GM21717 (cell line): ENCODE results near the gene RBM43.
"Not testable (repeated sequence)": the region's sequence is repeated elsewhere in the genome, so short reads cannot be mapped to it uniquely, and the experiment has no call there.

Experiments
- ATAC-seq: cut with Tn5 transposase; IDR thresholded peaks from one replicate; pipeline ENCODE4 v1.9.1; 2021; ENCODE audit warnings: mild to moderate bottlenecking, moderate library complexity; ENCODE audit not compliant: unreplicated experiment

The RBM43 gene

DNA sequence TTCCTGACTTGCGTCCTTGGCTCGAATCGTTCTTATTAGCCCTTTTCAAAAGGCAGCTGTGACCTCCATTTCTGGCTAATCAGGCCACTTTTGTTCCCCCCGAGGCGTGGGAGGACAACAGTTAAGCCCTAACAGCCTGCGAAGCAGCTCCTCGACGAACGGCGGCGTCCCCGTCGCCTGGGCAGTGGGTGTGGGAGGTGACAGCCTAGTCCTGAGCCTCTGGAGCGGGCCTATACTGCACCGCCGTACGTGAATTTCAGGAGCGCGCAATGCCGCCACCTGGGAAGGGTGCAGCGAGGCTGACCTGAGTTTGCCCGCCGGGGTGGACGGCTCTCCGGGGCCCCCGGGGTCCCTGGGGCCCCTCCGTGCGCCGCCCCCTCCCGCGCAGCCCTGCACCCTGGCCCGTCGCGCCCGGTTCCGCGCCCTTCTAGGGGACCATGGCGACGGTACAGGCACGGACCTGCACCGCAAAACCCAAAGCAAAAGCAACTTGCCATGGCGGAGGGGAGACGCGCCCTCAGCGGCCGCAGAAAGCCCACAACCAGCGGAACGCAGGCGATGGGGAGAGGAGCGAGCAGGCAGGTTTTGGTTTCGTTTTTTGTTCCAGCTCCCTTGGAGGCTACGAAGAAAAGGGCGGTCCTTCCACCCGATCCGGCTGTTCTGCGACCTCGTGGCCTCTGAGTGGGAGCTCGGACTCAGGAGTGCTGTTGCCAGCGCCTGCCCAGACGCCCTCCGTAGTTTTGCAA lies at the start of gene RBM43:
Gene RBM43, minus strand, starts transcription at position 633 of the 746 bp plus-strand sequence. Its CDS starts 136 bp downstream, at position 497.
- peak; percentile 96 for ATAC-seq

DNA sequence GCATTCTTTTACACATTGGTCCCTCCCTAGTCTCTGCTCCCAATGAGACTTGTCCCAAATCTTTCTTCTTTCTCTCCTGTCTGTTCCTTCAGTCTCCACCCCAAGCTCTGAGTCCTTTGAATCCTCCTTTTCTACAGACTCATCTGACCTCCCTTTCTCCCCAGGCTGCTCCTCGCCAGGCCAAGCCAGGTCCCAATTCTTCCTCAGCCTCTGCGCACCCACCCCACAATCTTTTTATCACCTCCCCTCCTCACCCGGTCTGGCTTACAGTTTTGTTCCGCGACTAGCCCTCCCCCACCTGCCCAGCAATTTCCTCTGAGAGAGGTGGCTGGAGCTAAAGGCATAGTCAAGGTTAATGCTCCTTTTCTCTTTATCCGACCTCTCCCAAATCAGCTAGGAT lies 48.6 kb upstream of the RBM43 start:
- ATAC-seq, result not testable (repeated sequence)

DNA sequence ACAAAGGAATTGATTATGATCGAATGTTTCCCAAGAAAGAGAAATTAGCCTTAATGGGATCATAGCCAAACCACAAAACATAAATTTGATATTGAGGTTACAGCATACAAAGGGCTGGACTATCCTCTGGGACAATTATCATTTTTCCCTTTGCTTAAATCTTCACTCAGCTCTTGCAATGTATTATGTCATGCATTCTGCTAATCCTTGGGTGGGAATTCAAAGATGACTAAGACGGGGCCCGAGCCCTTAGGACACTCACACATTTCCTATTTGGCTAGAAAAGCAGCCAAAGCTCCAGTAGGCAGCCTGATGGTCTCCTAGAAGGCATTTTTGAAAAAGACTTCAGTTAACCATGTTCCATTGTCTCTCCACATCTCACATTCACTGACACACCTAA lies 45.0 kb upstream of the RBM43 start:
- no peak for ATAC-seq

DNA sequence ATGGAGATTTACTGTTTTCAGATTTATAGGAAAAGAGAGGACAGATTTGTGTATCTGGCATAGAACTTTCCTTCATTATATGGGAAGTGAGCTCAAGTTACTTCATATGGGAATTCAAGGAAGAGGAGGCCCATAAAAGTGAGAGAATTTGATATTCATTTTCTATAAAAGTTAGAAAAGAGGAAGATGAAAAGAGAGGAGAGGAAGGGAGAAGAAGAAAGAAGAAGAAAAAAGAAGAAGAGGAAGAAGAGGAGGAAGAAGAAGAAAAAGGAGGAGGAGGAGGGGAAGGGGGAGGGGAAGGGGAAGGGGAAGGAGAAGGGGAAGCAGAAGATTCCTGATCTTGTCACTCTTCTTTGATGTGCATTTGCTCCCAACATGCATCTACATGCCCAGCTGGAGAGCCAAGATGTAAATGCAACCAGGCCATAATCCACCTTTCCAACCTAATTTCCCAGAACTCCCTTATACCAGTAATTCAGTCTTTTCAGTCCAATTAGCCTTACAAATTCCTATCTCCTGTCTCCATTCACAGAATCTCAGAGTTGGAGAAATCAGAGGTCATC lies 43.5 kb upstream of the RBM43 start:
- no peak for ATAC-seq

DNA sequence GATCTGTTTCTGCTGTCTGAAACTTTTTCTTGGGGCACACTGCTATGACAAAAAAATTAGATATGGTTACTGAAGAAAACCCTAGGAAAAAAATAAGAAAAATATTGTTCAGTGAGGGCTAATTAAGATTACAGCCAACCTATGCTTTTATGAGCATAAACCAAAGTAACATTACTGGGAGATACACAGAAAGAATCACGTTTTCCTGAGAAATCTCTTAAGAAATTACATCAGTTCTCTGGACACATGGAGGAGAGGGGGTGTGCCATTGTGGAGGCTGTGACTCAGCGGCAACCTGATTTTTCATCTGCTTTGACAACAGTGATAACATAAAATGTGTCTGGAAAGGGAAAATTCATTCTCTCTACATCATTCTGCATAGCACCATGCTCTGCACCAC lies 41.2 kb upstream of the RBM43 start:
- no peak for ATAC-seq

DNA sequence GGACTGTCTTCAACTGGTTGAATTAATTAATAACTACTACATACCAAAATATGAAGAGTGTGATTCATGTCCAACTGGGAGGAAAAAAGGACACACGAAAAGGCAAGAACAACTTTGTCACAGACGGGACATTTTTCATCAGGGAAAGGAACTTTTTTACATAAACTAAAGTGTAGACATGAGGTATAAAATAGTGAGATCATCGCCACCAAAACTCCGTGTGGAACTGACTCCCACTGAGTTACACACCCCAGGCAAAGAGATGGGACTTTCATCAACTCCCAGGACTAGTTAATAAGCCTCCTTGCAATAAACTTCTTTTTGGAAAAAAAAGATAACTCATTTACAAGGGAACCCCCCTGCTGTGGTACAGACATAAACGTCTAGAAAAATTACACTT lies 40.7 kb upstream of the RBM43 start:
- ATAC-seq, result no peak

DNA sequence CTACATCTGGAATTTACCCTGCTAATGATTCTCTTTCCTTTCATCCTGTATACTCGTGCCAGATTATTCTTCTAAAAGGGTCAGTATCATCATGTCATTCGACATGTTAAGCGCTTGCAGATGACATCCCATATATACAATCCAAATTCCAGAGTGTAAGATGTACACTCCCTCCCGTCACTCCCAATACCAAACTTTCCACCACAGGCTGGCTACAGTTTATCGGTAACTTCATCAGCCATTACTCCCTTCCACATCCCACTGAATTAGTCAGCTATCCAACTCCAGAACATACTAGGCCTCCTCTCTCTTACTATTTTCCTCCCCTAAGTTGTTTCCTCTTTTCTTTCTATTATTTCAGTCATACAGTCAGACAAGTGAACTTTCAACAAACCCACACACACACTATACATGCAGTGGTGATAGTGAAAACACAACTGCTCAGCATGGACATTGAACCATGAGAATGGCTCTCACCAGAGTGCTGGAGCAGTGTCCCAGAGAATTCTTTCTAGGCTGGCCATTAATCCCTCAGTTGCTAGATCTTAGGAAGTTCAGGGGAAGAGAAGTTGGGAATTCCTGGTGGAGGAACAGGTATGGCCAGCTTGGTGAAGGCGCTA lies 38.4 kb upstream of the RBM43 start:
- peak; percentile 28 for ATAC-seq

DNA sequence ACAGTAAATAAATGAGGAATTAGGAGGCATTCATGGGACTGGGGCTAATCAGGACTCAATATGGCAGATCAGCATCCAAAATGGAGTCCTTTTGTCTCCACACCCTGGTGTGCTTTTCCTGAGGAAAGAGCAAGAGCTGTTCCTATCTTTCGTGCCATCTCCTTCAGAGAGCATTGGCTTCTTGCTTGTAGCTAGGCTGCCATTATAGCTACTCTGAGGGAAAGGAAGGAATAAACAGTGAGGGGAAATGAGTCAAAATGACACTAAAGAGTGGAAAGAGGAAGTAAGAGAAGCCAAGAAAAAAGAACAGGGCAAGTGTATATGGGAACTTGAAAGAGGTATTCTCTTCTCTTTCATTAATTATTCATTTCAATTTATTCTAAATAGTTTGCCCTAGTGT lies 36.2 kb upstream of the RBM43 start:
- peak; percentile 95 for ATAC-seq

DNA sequence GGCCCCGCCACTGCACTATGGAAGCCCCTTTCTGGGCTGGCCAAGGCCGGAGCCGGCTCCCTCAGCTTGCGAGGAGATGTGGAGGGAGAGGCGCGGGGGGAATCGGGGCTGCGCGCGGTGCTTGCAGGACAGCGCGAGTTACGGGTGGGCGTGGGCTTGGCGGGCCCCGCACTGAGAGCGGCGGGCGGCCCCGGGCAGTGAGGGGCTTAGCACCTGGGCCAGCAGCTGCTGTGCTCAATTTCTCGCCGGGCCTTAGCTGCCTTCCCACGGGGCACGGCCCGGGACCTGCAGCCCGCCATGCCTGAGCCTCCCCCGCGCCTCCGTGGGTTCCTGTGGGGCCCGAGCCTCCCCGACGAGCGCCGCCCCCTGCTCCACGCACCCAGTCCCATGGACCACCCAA lies 34.3 kb upstream of the RBM43 start:
- ATAC-seq, result not testable (repeated sequence)

DNA sequence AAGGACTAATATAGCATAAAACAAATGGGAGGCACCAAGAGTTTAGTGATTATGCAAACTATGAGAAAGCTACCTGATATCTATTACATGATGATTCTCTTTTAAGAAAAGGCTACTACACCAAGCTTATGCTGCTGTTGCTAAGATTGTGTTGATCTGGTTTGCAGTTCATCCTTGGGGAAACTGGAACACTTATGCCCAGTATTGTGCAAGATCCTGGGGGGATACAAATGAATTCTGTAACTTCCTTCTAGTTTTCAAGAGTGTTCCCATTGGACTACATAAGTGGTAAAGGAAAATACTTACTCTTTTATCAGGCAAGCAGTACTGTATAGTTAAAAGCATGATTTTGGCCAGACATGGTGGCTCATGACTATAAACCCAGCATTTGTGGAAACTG lies 30.9 kb upstream of the RBM43 start:
- no peak for ATAC-seq

DNA sequence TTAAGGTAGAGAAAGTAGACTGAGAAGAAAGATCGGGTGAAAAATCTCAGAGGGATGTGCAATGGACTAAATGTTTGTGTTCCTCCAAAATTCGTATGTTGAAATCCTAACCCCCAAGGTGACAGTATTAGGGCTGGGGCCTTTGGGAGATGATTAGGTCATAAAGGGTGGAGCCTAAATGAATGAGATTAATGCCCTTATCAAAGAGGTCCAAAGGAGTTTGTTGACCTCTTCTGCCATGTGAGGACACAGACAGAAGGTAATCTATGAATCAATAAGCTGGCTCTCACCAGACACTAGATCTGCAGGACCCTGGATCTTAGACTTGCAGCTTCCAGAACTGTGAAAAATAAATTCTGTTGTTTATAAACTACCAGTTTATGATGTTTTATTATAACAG lies 30.5 kb upstream of the RBM43 start:
- ATAC-seq, result no peak

DNA sequence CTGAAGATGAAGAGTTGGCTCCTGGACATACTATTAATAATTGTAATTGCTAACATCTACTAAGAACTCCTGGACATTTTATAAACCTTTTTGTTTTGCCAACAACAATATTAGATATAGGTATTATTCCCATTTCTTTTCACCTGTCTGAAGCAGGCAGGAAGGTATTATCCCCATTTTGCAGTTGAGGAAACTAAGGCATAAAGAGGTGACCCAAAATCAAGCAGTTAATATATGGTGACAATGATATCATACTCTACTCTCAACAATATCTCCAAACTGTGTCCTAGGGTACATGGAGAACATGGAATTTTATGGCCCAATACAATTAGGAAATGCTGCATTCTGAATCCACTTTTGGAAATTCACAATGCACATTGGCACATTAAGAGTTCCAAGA lies 29.6 kb upstream of the RBM43 start:
- ATAC-seq, result no peak

DNA sequence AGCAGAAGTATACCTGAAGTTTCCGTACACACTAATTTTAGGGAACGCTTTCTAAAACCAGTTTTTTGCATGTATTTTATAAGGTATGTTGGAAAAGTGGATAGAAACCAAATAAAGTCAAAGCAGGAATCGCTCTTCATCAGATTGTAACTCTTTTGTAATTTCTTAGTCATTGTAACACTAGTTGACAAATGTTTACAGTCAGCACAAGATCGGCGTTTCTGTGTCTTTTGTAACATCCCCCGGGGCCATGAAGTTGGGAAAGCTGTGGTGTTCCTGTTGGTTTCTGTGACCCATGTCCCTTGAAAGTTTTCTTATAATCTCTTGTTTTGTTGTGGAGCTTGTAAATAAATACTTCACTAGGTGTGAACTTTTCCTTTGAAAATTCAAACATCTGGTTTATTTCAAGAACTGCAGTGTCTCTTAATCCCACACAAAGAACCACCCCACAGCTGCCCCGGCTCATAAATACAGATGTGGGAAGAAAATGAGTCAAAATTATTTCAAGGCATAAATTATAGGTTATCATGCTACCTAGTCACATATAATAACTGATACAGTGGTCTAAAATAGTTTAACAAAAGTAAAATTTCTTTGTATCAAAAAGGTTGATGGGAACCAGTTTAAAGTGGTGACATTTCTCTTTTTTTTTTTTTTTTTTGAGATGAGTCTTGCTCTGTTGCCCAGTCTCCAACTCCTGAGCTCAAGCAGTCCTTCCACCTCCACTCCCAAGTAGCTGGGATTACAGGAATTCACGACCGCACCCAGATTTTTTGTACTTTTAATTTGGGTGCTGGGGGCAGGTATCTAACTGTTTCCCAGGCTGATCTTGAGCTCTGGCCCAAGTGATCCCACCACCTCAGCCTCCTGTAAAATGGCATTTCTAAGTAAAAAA lies 28.6 kb upstream of the RBM43 start:
- peak; percentile 30 for ATAC-seq

DNA sequence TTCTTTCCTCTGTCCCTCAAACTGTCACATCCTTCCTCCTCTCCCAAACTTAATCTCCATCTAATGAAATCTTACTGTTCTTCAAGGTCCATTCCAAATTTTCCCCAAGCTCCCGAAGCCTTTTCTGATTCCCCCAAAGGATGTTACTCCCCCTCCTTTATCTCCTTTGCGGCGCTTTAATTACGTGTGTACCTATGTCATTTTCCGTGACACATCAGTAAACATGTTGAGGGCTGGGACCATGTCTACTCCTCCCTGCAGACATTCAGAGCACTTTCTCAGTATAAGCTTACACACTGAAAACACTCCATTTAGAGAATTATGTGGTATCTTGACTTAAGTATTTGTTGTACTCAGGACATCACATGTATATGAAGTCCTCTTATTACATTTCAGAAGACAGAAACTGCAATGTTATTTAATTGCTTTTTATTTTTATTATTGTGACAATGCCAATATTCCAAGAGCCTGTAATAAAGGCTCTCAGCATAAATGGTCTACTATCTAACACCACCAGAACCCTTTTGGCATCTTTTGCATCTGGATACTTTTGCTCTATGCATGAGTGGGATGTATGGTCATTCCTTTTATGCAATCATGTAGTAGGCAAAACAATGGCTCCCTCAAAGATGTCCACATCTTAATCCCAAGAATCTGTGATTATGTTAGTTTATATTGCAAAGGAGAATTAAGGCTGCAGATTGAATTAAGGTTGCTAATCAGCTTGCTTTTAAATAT lies 26.0 kb upstream of the RBM43 start:
- no peak for ATAC-seq

DNA sequence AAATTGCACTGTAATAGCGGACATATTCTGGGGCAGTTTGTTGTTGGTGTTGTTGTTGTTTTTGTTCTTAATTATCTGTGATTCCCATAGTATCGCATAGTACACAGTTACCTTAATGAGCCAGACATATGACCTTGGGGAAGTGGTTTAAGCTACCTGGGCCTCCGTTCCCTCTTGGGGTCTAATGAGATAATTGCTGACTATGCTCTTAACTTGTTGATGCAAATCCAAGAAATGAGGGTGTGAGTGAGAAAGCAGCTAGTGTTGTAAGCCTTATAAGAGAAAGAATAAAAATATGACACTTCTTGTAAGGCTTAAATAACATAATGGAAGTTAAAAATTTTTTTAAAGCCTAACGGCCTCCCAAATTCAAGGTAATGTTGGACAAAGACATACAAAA lies 20.7 kb upstream of the RBM43 start:
- no peak for ATAC-seq

DNA sequence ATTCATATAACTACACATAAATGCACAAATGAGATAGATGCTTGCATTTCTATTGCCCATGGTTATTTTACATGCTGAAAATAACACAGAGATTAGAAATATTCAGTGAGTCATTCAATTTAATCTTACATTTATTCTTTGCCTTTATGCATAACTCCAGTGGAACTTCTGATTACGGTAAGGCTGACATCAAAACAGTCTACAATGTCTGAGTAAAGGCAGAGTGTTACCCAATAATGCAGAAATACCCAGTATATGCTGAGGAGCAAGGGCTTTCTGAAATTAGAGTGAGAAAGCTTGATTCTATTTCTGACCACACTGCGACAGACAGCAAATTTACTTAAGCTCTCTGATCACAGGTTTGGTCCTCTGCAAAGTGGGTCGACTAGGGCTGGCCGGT lies 18.6 kb upstream of the RBM43 start:
- ATAC-seq, result no peak

DNA sequence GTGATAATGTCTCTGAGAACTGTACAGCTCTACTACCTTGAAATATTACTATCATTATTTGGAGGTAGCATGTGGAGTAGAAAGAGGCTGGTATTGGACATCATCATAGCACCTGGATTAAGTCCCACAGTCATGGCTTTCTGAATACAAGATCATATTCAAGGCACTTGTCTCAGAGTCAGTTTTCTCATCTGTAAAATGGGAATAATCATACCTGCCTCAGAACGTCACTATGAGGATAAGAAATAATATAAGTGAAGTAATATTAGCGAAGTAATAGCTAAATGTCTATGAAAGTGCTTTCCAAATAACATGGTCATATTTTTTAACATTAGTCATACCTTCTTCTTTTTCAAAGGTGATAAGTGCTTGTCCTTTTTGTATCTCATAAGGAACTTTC lies 16.8 kb upstream of the RBM43 start:
- no peak for ATAC-seq

DNA sequence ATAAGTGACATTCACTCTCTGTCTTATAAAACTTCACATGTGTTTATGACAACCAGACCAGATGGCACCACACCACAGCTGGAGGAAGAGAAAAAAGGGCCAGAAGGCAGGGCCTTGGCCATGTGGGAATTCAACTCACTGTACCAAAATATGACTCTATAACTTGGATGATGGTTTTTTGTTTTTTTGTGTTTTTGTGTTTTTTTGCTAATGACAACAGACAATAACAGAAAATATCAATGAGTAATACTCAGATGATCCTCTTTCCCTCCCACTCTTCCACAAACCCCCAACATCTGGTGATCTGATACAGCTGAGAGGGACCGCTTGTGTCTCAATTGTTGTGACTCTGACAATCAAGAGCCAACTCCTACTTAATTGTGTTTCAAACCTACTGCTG lies 15.4 kb upstream of the RBM43 start:
- ATAC-seq, result no peak

DNA sequence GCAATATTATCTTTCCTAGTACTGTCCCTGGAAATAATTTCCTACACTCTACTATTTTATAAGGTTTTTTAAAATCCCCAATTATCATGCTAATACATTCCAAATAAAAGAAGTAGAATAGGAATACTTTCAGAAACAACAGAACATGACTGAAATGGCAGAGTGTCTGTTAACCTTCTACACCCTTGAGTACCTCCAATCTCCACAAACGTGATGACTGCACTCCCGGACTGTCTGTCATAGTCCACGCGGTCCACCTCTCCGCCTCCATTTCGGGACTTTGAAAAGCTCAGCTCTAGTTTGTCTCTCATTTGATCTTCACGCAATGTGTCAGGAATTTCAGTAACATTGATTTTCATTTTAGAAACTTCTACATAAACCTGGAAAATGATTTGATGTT lies 13.6 kb upstream of the RBM43 start:
- ATAC-seq, result no peak

DNA sequence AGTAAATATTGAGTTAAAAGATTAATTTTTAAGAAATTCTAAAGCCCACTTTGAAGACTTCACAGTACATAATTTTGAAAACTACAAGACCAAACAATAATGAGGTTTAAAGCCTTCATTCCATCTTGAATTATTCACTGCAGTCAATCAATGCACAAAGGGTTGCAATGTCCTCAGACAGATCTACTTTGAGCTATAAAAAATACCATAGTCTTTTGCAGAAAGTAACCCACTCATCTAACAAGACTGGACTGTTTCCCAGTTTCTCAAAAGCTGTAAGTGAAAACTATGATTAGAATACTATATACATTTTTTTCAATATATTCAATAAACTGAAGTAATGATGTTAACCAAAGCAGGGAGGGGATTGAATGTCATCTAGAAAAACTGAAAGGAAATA lies 10.2 kb upstream of the RBM43 start:
- no peak for ATAC-seq
